ENCODE data around the gene CIB4. TPM values are rescaled to one million over a fixed set of nuclear protein-coding genes. Genes with fewer than 3 reads are reported as not detected.

Gene CIB4
- total RNA-seq, 2 experiments from 2014 or later: not detected

DNA sequence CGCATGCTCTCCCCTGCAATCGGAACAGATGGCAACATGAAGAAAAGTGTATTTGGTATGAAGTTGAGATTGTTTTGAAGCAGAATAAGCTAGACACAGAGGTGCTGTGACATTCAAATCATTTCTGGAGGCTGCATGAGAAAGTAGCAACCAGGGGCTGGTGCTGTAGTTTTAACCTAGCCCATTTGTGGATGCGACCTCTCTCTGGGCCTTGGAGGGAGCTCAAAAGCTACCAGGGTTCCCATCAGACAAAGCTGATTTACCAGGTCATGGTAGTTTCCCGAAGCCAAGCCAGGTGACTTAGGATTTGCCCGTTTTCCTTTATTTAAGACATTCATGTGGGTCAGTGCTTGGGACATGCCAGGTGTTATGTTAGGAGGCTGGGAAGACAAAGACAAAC, 77.5 kb downstream of the CIB4 start:
- CTCF ChIA-PET: interaction anchor here (1.3 kb wide), 1 partner anchor 14 kb away, joined by 4 read pairs; no protein-coding TSS in a partner anchor
- no peak overlapping the region for H3K27ac Mint-ChIP-seq
- H3K36me3 Mint-ChIP-seq: no peaks in the 10 kb centered on the region
- peaks cover 73% of the 10 kb centered on the region for H3K27me3 Mint-ChIP-seq
- peaks cover 9% of the 10 kb centered on the region for H3K4me1 Mint-ChIP-seq
- no peak for ATAC-seq
- no peak overlapping the region for H3K4me3 Mint-ChIP-seq
- DNase-seq: no peak
- H3K9me3 Mint-ChIP-seq (ENCODE audit: low read depth): no peaks in the 10 kb centered on the region

DNA sequence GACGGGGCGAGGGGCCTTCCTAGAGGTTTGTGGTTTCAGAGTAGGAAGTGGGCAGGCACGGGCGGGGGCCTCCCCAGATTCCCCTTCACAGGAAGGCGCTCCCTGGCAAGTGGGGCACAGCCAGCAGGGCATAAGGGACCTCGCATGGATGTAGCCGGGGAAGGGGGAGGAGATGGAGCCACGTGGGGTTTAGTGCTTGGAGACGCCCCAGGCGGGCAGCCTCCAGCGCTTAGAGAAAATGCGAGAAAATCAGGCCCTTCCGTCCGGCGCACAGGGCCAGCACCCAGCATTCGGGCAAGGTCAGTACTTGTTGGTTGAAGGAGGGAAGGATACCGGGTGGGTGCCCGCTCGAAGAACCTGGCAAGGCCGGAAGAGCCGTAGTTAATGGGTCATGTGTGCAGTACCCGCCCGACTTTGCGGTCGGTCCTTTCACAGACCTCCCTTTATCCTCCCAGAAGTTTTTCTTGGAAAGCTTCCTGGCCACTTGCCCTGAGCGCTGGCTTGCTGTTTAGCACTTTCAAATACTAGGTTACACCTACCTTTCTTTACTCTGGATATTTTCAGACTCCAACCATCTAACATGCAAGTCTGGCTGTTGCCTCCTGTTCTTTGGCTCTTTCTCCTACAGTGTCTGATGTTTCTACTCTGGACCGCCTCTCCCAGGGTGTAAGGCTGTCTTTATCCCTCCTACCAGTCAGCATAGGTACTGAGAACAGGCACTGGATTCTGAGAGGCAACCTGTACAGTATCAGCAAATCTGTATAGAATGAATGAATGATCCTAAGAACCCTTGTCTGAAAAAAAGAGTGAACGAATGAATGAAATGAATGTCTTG, 78.1 kb downstream of the CIB4 start:
- no peak overlapping the region for H3K27ac Mint-ChIP-seq
- peaks cover 75% of the 10 kb centered on the region for H3K27me3 Mint-ChIP-seq
- no peak overlapping the region for H3K4me3 Mint-ChIP-seq
- ATAC-seq: no peak
- peaks cover 9% of the 10 kb centered on the region for H3K4me1 Mint-ChIP-seq
- CTCF ChIA-PET: interaction anchor here (1.0 to 1.9 kb wide), 4 partner anchors 15 to 598 kb away, joined by 3 to 11 read pairs (median 4); no protein-coding TSS in a partner anchor
- H3K36me3 Mint-ChIP-seq: no peaks in the 10 kb centered on the region
- no peaks in the 10 kb centered on the region for H3K9me3 Mint-ChIP-seq (ENCODE audit: low read depth)
- no peak for DNase-seq

- H3K4me1 Mint-ChIP-seq: peaks cover 9% of the 10 kb centered on the region
- DNase-seq: peak; percentile 65
- ATAC-seq: peak; percentile 88
- H3K27me3 Mint-ChIP-seq: peaks cover 82% of the 10 kb centered on the region
- no peak overlapping the region for H3K27ac Mint-ChIP-seq
- CTCF ChIA-PET: interaction anchor here (1.0 to 1.9 kb wide), 3 partner anchors 16 to 599 kb away, joined by 3 to 11 read pairs (median 3); no protein-coding TSS in a partner anchor
- no peaks in the 10 kb centered on the region for H3K36me3 Mint-ChIP-seq
- H3K9me3 Mint-ChIP-seq (ENCODE audit: low read depth): no peaks in the 10 kb centered on the region
- H3K4me3 Mint-ChIP-seq: no peak overlapping the region
Measured at GRCh38 chr2:26561918-26562810, 79.0 kb downstream of the CIB4 start.

GRCh38 chr2:26561376-26561775, 79.8 kb downstream of the CIB4 start:
- DNase-seq (no peak), ATAC-seq (no peak)
- H3K36me3 Mint-ChIP-seq: no peaks in the 10 kb centered on the region
- no peaks in the 10 kb centered on the region for H3K9me3 Mint-ChIP-seq (ENCODE audit: low read depth)
- H3K4me3 Mint-ChIP-seq: no peak overlapping the region
- peaks cover 9% of the 10 kb centered on the region for H3K4me1 Mint-ChIP-seq
- peaks cover 83% of the 10 kb centered on the region for H3K27me3 Mint-ChIP-seq
- CTCF ChIA-PET: interaction anchor here (1.9 kb wide), 1 partner anchor 17 kb away, joined by 11 read pairs; no protein-coding TSS in a partner anchor
- H3K27ac Mint-ChIP-seq: no peak overlapping the region

- no peak for ATAC-seq
- Mint-ChIP-seq H3K27ac (no peak overlapping the region), H3K36me3 (no peaks in the 10 kb centered on the region), H3K9me3 (ENCODE audit: low read depth) (no peaks in the 10 kb centered on the region), H3K27me3 (peaks cover 83% of the 10 kb centered on the region), H3K4me1 (peaks cover 9% of the 10 kb centered on the region), H3K4me3 (no peak overlapping the region)
- CTCF ChIA-PET: interaction anchor here (1.9 kb wide), 1 partner anchor 17 kb away, joined by 11 read pairs; no protein-coding TSS in a partner anchor
- no peak for DNase-seq
Measured at GRCh38 chr2:26560892-26561291, 80.3 kb downstream of the CIB4 start.

GRCh38 chr2:26559556-26559955, 81.6 kb downstream of the CIB4 start:
- Mint-ChIP-seq H3K9me3 (ENCODE audit: low read depth) (no peaks in the 10 kb centered on the region), H3K27ac (no peak overlapping the region), H3K4me3 (no peak overlapping the region), H3K36me3 (no peaks in the 10 kb centered on the region), H3K27me3 (peaks cover 82% of the 10 kb centered on the region), H3K4me1 (peaks cover 9% of the 10 kb centered on the region)
- CTCF ChIA-PET: interaction anchor here (2.0 kb wide), 1 partner anchor 18 kb away, joined by 6 read pairs; no protein-coding TSS in a partner anchor
- no peak for ATAC-seq
- DNase-seq: no peak

GRCh38 chr2:26559044-26559405, 82.1 kb downstream of the CIB4 start:
- peaks cover 81% of the 10 kb centered on the region for H3K27me3 Mint-ChIP-seq
- ATAC-seq: no peak
- peaks cover 9% of the 10 kb centered on the region for H3K4me1 Mint-ChIP-seq
- CTCF ChIA-PET: interaction anchor here (2.0 kb wide), 1 partner anchor 19 kb away, joined by 6 read pairs; no protein-coding TSS in a partner anchor
- DNase-seq: no peak
- H3K36me3 Mint-ChIP-seq: no peaks in the 10 kb centered on the region
- H3K27ac Mint-ChIP-seq: no peak overlapping the region
- H3K9me3 Mint-ChIP-seq (ENCODE audit: low read depth): no peaks in the 10 kb centered on the region
- no peak overlapping the region for H3K4me3 Mint-ChIP-seq

- Mint-ChIP-seq H3K27me3 (peaks cover 79% of the 10 kb centered on the region), H3K27ac (no peak overlapping the region), H3K36me3 (no peaks in the 10 kb centered on the region), H3K4me3 (no peak overlapping the region), H3K9me3 (ENCODE audit: low read depth) (no peaks in the 10 kb centered on the region), H3K4me1 (peaks cover 9% of the 10 kb centered on the region)
- CTCF ChIA-PET: interaction anchor here (2.0 to 5.1 kb wide), 2 partner anchors 19 kb away, joined by 6 to 20 read pairs; no protein-coding TSS in a partner anchor
- DNase-seq: no peak
- no peak for ATAC-seq
Measured at GRCh38 chr2:26558271-26559043, 82.7 kb downstream of the CIB4 start.

GRCh38 chr2:26557244-26557925, 83.8 kb downstream of the CIB4 start:
- DNase-seq: no peak
- Mint-ChIP-seq H3K9me3 (ENCODE audit: low read depth) (no peaks in the 10 kb centered on the region), H3K4me3 (no peak overlapping the region), H3K27ac (no peak overlapping the region), H3K27me3 (peaks cover 68% of the 10 kb centered on the region), H3K36me3 (no peaks in the 10 kb centered on the region), H3K4me1 (peaks cover 6% of the 10 kb centered on the region)
- ATAC-seq: no peak
- CTCF ChIA-PET: interaction anchor here (5.1 kb wide), 1 partner anchor 20 kb away, joined by 20 read pairs; no protein-coding TSS in a partner anchor

- Mint-ChIP-seq H3K9me3 (ENCODE audit: low read depth) (no peaks in the 10 kb centered on the region), H3K27ac (no peak overlapping the region), H3K27me3 (peaks cover 62% of the 10 kb centered on the region), H3K4me1 (peaks cover under 1% of the 10 kb centered on the region), H3K36me3 (no peaks in the 10 kb centered on the region), H3K4me3 (no peak overlapping the region)
- DNase-seq: no peak
- CTCF ChIA-PET: interaction anchor here (5.1 kb wide), 1 partner anchor 21 kb away, joined by 20 read pairs; no protein-coding TSS in a partner anchor
- no peak for ATAC-seq
Measured at GRCh38 chr2:26556309-26557243, 84.6 kb downstream of the CIB4 start.

- CTCF ChIA-PET: interaction anchor here (5.1 kb wide), 1 partner anchor 22 kb away, joined by 20 read pairs; no protein-coding TSS in a partner anchor
Measured at GRCh38 chr2:26555246-26556133, 85.7 kb downstream of the CIB4 start.

More at GRCh38 chr2:26555246-26556133, 85.7 kb downstream of the CIB4 start:
- no peaks in the 10 kb centered on the region for H3K9me3 Mint-ChIP-seq (ENCODE audit: low read depth)
- H3K4me1 Mint-ChIP-seq: no peaks in the 10 kb centered on the region
- no peak overlapping the region for H3K27ac Mint-ChIP-seq
- peaks cover 58% of the 10 kb centered on the region for H3K27me3 Mint-ChIP-seq
- DNase-seq (no peak), ATAC-seq (no peak)
- no peak overlapping the region for H3K4me3 Mint-ChIP-seq
- no peaks in the 10 kb centered on the region for H3K36me3 Mint-ChIP-seq
